ENCODE data around the gene LYRM7. TPM values are rescaled to one million over a fixed set of nuclear protein-coding genes. Genes with fewer than 3 reads are reported as not detected.

LYRM7 gene
- total RNA-seq, 4 donors from 2014 or later = 5.3 to 9.1 (median 8.1) TPM

DNA sequence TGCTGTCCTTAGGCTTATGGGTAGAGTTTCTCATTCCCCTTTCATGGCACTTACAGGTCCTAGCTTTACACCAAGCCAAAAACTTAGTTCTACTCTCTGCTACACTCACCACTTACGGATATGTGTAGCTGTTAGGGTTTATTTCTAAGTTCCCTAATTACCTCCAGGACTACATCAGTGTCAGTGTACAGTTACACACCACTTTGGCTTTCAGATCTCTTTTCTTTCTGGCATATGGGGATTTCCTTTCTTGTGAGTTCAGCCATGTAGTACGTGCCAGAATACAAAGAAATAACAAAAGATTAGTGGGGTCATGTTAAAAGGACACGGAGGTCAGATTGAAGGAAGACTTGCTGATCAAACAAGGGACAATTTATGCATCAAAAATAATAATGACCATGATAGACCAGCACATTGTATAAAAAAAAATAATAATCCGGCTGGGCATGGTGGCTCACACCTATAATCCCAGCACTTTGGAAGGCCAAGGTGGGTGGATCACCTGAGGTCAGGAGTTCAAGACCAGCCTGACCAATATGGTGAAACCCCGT lies 41.8 kb downstream of the LYRM7 start:
- TF ChIP-seq POLR2A (IDR thresholded peaks at IDR 0.05; ENCODE audit: low read depth) = no peak
- no peak for TF ChIP-seq EP300 (IDR thresholded peaks at IDR 0.05)
- TF ChIP-seq CTCF (IDR thresholded peaks at IDR 0.05) = no peak
- no peak for TF ChIP-seq POLR2AphosphoS5 (IDR thresholded peaks at IDR 0.05)
- Histone ChIP-seq H3K27me3 (no peaks in the 10 kb centered on the region), H3K4me3 (no peak overlapping the region), H3K27ac (replicated peaks in 1 of 4) (no peak overlapping the region), H3K9me3 (no peaks in the 10 kb centered on the region), H3K4me1 (peaks cover 0 to 14% (median 10%) of the 10 kb centered on the region in 4 donors), H3K36me3 (no peaks in the 10 kb centered on the region)
- intact Hi-C loops (cut with DNase I) = no loop called here
- no peak for DNase-seq (ENCODE audit: extremely low spot score)
- 73% methylated on average over 5 of the region's 5 CpGs for WGBS

- Histone ChIP-seq H3K36me3 (no peaks in the 10 kb centered on the region), H3K4me3 (no peak overlapping the region), H3K9me3 (no peaks in the 10 kb centered on the region), H3K27ac (replicated peaks in 1 of 4) (no peak overlapping the region), H3K4me1 (peaks cover 0 to 14% (median 10%) of the 10 kb centered on the region in 4 donors), H3K27me3 (no peaks in the 10 kb centered on the region)
- no peak for DNase-seq (ENCODE audit: extremely low spot score)
- TF ChIP-seq POLR2A (IDR thresholded peaks at IDR 0.05; ENCODE audit: low read depth) (no peak), CTCF (IDR thresholded peaks at IDR 0.05) (no peak), POLR2AphosphoS5 (IDR thresholded peaks at IDR 0.05) (no peak), EP300 (IDR thresholded peaks at IDR 0.05) (no peak)
- intact Hi-C loops (cut with DNase I) = no loop called here
- 45% methylated on average over 3 of the region's 3 CpGs for WGBS
Observed at GRCh38 chr5:131214609-131215227, 44.0 kb downstream of the LYRM7 start.

GRCh38 chr5:131217791-131218190 lies 47.0 kb downstream of the LYRM7 start:
- Histone ChIP-seq H3K36me3 (no peaks in the 10 kb centered on the region), H3K4me3 (no peak overlapping the region), H3K4me1 (peaks cover 0 to 28% (median 20%) of the 10 kb centered on the region in 4 donors), H3K27me3 (no peaks in the 10 kb centered on the region), H3K9me3 (no peaks in the 10 kb centered on the region), H3K27ac (replicated peaks in 1 of 4) (no peak overlapping the region)
- DNase-seq (ENCODE audit: extremely low spot score) = no peak
- 98% methylated on average over 4 of the region's 4 CpGs for WGBS
- intact Hi-C loops (cut with DNase I) = no loop called here
- no peak for TF ChIP-seq POLR2A (IDR thresholded peaks at IDR 0.05; ENCODE audit: low read depth)
- no peak for TF ChIP-seq EP300 (IDR thresholded peaks at IDR 0.05)
- TF ChIP-seq CTCF (IDR thresholded peaks at IDR 0.05) = no peak

DNA sequence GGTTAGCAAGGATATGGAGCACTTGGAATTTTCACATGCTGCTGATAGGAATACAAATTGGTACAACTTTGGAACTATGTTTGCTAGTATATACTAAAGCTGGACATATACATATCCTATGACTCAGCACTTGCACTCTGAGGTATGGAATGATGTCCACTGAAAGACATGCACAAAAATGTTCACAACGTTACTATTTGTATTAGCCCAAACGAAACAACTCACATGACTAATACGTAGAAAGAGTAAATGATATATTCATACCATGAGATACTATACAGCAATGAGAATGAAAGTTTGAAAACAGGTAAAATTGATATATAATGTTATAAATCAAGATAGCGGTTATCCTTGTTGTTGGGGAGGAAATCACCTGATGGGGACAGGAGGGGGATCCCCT lies 47.6 kb downstream of the LYRM7 start:
- no peaks in the 10 kb centered on the region for H3K36me3 ChIP-seq
- no peak for TF ChIP-seq POLR2A (IDR thresholded peaks at IDR 0.05; ENCODE audit: low read depth)
- TF ChIP-seq EP300 (IDR thresholded peaks at IDR 0.05) = no peak
- no peak for TF ChIP-seq CTCF (IDR thresholded peaks at IDR 0.05)
- TF ChIP-seq POLR2AphosphoS5 (IDR thresholded peaks at IDR 0.05) = no peak
- H3K27me3 ChIP-seq = no peaks in the 10 kb centered on the region
- 90% methylated on average over 4 of the region's 4 CpGs for WGBS
- DNase-seq (ENCODE audit: extremely low spot score) = no peak
- H3K4me1 ChIP-seq = peaks cover 0 to 34% (median 26%) of the 10 kb centered on the region in 4 donors
- H3K27ac ChIP-seq (replicated peaks in 1 of 4) = no peak overlapping the region
- no peak overlapping the region for H3K4me3 ChIP-seq
- intact Hi-C loops (cut with DNase I) = no loop called here
- no peaks in the 10 kb centered on the region for H3K9me3 ChIP-seq

DNA sequence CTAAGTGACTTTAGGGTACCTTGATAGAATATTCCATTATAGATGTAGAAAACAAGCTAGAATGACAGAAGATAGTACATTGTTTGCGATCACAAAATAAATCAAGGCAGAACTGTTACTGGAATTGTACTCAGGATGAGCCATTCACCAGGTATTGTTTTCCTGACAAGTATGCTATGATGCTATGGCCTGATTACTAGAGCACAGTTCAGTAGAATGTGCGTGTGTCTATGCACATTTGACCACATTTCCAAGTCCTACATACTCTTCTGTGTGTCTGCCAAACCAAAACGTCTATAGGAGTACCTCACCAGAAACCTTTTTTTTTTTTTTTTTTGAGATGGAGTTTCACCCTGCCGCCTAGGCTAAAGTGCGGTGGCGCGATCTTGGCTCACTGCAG lies 49.8 kb downstream of the LYRM7 start:
- intact Hi-C loops (cut with DNase I) = no loop called here
- no peak for DNase-seq (ENCODE audit: extremely low spot score)
- Histone ChIP-seq H3K27me3 (no peaks in the 10 kb centered on the region), H3K36me3 (no peaks in the 10 kb centered on the region), H3K4me1 (peaks cover 0 to 34% (median 21%) of the 10 kb centered on the region in 4 donors), H3K4me3 (no peak overlapping the region), H3K9me3 (no peaks in the 10 kb centered on the region), H3K27ac (replicated peaks in 1 of 4) (no peak overlapping the region)
- no peak for TF ChIP-seq EP300 (IDR thresholded peaks at IDR 0.05)
- no peak for TF ChIP-seq POLR2A (IDR thresholded peaks at IDR 0.05; ENCODE audit: low read depth)
- TF ChIP-seq POLR2AphosphoS5 (IDR thresholded peaks at IDR 0.05) = no peak
- TF ChIP-seq CTCF (IDR thresholded peaks at IDR 0.05) = no peak
- 91% methylated on average over 7 of the region's 7 CpGs for WGBS

All from esophagus muscularis mucosa (tissue), 4 donors.